ENCODE data around the gene PLTP. TPM values are rescaled to one million over a fixed set of nuclear protein-coding genes. Genes with fewer than 3 reads are reported as not detected.

Gene PLTP
- total and polyA plus RNA-seq, 2 of the 13 experiments (the other 11 are each of a cell fraction or from before 2014, with no cell fraction given), result 16.9 to 28.6 TPM

DNA sequence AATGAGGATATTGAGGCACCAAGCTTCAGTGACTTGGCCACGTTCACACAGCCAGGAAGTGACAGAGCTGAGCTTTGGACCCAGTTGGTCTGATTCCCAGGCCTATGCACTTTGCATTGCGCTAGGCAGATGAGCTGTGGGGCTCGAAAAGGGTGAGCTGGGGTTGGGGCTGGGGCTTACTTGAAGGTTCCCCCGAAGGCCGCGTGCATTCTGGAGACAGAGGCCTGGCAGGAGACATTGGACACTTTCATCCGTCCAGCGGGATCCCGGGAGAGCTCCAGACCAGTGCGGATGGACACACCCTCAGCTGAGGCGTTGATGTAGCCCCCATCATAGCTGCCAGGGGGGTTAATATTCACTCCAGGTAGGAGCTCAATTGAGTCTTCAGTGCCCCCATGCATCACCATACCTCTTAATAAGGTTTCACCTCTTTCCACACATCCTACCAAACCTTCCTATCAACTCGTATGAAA lies 2.6 kb downstream of the PLTP start (continued):
- TF ChIP-seq, protein P1, sequence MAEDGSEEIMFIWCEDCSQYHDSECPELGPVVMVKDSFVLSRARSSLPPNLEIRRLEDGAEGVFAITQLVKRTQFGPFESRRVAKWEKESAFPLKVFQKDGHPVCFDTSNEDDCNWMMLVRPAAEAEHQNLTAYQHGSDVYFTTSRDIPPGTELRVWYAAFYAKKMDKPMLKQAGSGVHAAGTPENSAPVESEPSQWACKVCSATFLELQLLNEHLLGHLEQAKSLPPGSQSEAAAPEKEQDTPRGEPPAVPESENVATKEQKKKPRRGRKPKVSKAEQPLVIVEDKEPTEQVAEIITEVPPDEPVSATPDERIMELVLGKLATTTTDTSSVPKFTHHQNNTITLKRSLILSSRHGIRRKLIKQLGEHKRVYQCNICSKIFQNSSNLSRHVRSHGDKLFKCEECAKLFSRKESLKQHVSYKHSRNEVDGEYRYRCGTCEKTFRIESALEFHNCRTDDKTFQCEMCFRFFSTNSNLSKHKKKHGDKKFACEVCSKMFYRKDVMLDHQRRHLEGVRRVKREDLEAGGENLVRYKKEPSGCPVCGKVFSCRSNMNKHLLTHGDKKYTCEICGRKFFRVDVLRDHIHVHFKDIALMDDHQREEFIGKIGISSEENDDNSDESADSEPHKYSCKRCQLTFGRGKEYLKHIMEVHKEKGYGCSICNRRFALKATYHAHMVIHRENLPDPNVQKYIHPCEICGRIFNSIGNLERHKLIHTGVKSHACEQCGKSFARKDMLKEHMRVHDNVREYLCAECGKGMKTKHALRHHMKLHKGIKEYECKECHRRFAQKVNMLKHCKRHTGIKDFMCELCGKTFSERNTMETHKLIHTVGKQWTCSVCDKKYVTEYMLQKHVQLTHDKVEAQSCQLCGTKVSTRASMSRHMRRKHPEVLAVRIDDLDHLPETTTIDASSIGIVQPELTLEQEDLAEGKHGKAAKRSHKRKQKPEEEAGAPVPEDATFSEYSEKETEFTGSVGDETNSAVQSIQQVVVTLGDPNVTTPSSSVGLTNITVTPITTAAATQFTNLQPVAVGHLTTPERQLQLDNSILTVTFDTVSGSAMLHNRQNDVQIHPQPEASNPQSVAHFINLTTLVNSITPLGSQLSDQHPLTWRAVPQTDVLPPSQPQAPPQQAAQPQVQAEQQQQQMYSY (CRISPR knock-in tag; IDR thresholded peaks at IDR 0.05), result no peak
- TF ChIP-seq, protein P2, sequence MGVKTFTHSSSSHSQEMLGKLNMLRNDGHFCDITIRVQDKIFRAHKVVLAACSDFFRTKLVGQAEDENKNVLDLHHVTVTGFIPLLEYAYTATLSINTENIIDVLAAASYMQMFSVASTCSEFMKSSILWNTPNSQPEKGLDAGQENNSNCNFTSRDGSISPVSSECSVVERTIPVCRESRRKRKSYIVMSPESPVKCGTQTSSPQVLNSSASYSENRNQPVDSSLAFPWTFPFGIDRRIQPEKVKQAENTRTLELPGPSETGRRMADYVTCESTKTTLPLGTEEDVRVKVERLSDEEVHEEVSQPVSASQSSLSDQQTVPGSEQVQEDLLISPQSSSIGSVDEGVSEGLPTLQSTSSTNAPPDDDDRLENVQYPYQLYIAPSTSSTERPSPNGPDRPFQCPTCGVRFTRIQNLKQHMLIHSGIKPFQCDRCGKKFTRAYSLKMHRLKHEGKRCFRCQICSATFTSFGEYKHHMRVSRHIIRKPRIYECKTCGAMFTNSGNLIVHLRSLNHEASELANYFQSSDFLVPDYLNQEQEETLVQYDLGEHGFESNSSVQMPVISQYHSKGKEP (CRISPR knock-in tag; IDR thresholded peaks at IDR 0.05), result no peak
- TF ChIP-seq BCL6 (CRISPR knock-in tag; IDR thresholded peaks at IDR 0.05), result peak; percentile 52
- TF ChIP-seq ZNF33A (CRISPR knock-in tag; IDR thresholded peaks at IDR 0.05; ENCODE audit: borderline replicate concordance), result no peak
- peak; percentile 69; the same call in 1 of the 2 replicates for TF ChIP-seq ZFY (CRISPR knock-in tag; IDR thresholded peaks at IDR 0.05)
- peak; percentile 59 for TF ChIP-seq PHF21A (CRISPR knock-in tag; IDR thresholded peaks at IDR 0.05)
- TF ChIP-seq JUNB (CRISPR knock-in tag; IDR thresholded peaks at IDR 0.05; ENCODE audit: borderline replicate concordance), result no peak
- TF ChIP-seq ZNF496 (CRISPR knock-in tag; IDR thresholded peaks at IDR 0.05; ENCODE audit: insufficient replicate concordance), result no peak
- TF ChIP-seq SNAI1 (CRISPR knock-in tag; IDR thresholded peaks at IDR 0.05; ENCODE audit: borderline replicate concordance), result no peak; the same call in 1 of the 2 replicates
- 0 out of 2 replicates have a peak, but pooled peaks have one; percentile 29 for TF ChIP-seq ZNF234 (CRISPR knock-in tag; conservative IDR thresholded peaks at IDR 0.05)
- TF ChIP-seq, protein P3, sequence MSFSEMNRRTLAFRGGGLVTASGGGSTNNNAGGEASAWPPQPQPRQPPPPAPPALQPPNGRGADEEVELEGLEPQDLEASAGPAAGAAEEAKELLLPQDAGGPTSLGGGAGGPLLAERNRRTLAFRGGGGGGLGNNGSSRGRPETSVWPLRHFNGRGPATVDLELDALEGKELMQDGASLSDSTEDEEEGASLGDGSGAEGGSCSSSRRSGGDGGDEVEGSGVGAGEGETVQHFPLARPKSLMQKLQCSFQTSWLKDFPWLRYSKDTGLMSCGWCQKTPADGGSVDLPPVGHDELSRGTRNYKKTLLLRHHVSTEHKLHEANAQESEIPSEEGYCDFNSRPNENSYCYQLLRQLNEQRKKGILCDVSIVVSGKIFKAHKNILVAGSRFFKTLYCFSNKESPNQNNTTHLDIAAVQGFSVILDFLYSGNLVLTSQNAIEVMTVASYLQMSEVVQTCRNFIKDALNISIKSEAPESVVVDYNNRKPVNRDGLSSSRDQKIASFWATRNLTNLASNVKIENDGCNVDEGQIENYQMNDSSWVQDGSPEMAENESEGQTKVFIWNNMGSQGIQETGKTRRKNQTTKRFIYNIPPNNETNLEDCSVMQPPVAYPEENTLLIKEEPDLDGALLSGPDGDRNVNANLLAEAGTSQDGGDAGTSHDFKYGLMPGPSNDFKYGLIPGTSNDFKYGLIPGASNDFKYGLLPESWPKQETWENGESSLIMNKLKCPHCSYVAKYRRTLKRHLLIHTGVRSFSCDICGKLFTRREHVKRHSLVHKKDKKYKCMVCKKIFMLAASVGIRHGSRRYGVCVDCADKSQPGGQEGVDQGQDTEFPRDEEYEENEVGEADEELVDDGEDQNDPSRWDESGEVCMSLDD (CRISPR knock-in tag; IDR thresholded peaks at IDR 0.05; ENCODE audit: borderline replicate concordance), result no peak
- no peak for TF ChIP-seq ZNF136 (CRISPR knock-in tag; IDR thresholded peaks at IDR 0.05; ENCODE audit: low read depth)
- TF ChIP-seq, protein P4, sequence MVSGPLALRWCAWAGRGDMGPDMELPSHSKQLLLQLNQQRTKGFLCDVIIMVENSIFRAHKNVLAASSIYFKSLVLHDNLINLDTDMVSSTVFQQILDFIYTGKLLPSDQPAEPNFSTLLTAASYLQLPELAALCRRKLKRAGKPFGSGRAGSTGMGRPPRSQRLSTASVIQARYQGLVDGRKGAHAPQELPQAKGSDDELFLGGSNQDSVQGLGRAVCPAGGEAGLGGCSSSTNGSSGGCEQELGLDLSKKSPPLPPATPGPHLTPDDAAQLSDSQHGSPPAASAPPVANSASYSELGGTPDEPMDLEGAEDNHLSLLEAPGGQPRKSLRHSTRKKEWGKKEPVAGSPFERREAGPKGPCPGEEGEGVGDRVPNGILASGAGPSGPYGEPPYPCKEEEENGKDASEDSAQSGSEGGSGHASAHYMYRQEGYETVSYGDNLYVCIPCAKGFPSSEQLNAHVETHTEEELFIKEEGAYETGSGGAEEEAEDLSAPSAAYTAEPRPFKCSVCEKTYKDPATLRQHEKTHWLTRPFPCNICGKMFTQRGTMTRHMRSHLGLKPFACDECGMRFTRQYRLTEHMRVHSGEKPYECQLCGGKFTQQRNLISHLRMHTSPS (CRISPR knock-in tag; IDR thresholded peaks at IDR 0.05; ENCODE audit: low read depth), result no peak
- TF ChIP-seq, protein P5, sequence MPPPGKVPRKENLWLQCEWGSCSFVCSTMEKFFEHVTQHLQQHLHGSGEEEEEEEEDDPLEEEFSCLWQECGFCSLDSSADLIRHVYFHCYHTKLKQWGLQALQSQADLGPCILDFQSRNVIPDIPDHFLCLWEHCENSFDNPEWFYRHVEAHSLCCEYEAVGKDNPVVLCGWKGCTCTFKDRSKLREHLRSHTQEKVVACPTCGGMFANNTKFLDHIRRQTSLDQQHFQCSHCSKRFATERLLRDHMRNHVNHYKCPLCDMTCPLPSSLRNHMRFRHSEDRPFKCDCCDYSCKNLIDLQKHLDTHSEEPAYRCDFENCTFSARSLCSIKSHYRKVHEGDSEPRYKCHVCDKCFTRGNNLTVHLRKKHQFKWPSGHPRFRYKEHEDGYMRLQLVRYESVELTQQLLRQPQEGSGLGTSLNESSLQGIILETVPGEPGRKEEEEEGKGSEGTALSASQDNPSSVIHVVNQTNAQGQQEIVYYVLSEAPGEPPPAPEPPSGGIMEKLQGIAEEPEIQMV (CRISPR knock-in tag; IDR thresholded peaks at IDR 0.05; ENCODE audit: low read depth), result no peak
- TF ChIP-seq GTF3A (CRISPR knock-in tag; conservative IDR thresholded peaks at IDR 0.05), result no peak; the same call in 1 of the 2 replicates
- no peak for TF ChIP-seq ZFP36L2 (CRISPR knock-in tag; IDR thresholded peaks at IDR 0.05)
- TF ChIP-seq SALL2 (CRISPR knock-in tag; IDR thresholded peaks at IDR 0.05), result 0 out of 2 replicates have a peak, but pooled peaks have one; percentile 59
- TF ChIP-seq ZSCAN22 (CRISPR knock-in tag; IDR thresholded peaks at IDR 0.05), result no peak

Measured in HepG2 (cell line).